GM12878 (cell line): Measurements from ENCODE around the gene SETD1A. TPM values are rescaled to one million over a fixed set of nuclear protein-coding genes. Genes with fewer than 3 reads are reported as not detected.

Experiments used
- ATAC-seq: fragments of 200-7000 bp; cut with Tn5 transposase; 3 replicates; pipeline ENCODE4 v1.9.1; 2020; ENCODE audit warnings: mild to moderate bottlenecking, moderate library complexity
- BruUV-seq: library from RNA; stranded (reverse); fragments of 400-500 nt; replicated peaks from 2 replicates; lab custom pipeline; 2021; lab: Mats Ljungman, UMichigan
- CTCF ChIA-PET: fragments of 300-600 bp; sonication (Branson Sonifier 250); formaldehyde crosslinking; extraction: SDS; loops from one replicate; lab custom pipeline; 2021; ENCODE audit warnings: inconsistent platforms; lab: Yijun Ruan, JAX
- POLR2A ChIA-PET: fragments of 350-600 bp; formaldehyde crosslinking; extraction: SDS; loops from one replicate; lab custom pipeline; 2021; ENCODE audit warnings: inconsistent platforms; lab: Charles Lee
- RAD21 ChIA-PET: fragments of 300-600 bp; sonication (Branson Sonifier 250); formaldehyde crosslinking; loops from one replicate; lab custom pipeline; 2023; ENCODE audit warnings: antibody characterized with exemption; ENCODE audit not compliant: unreplicated experiment; lab: Charles Lee
- SMC1A ChIA-PET: fragments of 300-600 bp; sonication (Branson Sonifier 250); formaldehyde crosslinking; loops from one replicate; lab custom pipeline; 2023; ENCODE audit not compliant: unreplicated experiment, uncharacterized antibody; lab: Charles Lee
- DNase-seq: peaks from one replicate; pipeline ENCODE4 v3.0.0-alpha.2; 2011; ENCODE audit warnings: low read depth, low spot score
- FAIRE-seq: peaks from 3 replicates; lab custom pipeline; 2011; peaks lifted over from hg19 to GRCh38; lab: Jason Lieb, UNC
- H2AFZ ChIP-seq: 2 replicates; pipeline ENCODE4 v1.6.0; 2011; ENCODE audit warnings: low read depth, low read length, control low read depth; ENCODE audit not compliant: control insufficient read depth
- H3K27ac ChIP-seq: 2 replicates; pipeline ENCODE4 v1.5.1; 2011; ENCODE audit warnings: control low read depth; ENCODE audit not compliant: control insufficient read depth, insufficient read depth
- H3K27me3 ChIP-seq, 2 experiments: replicated peaks in 1 of 2; 2 replicates each; pipeline versions ENCODE4 v1.6.0 to v1.6.1; 2011; ENCODE audit warnings: low read length in 1 of 2; ENCODE audit not compliant: control insufficient read depth in 2 of 2, insufficient read depth in 2 of 2
- H3K36me3 ChIP-seq, 2 experiments: 2 replicates each; pipeline ENCODE4 v1.5.1; 2011; ENCODE audit warnings: low read length in 1 of 2; ENCODE audit not compliant: control insufficient read depth in 2 of 2, insufficient read depth in 2 of 2
- H3K4me1 ChIP-seq: 2 replicates; pipeline ENCODE4 v1.6.1; 2011; ENCODE audit warnings: mild to moderate bottlenecking, low read length, moderate library complexity, mixed read lengths; ENCODE audit not compliant: control insufficient read depth, insufficient read depth
- H3K4me2 ChIP-seq: 2 replicates; pipeline ENCODE4 v1.6.0; 2011; ENCODE audit warnings: control low read depth; ENCODE audit not compliant: control insufficient read depth, insufficient read depth
- H3K4me3 ChIP-seq: fragments of 200-600 bp; sonication (generic); 2 replicates; pipeline ENCODE4 v1.5.1; 2016
- H3K79me2 ChIP-seq: 2 replicates; pipeline ENCODE4 v1.6.0; 2011; ENCODE audit warnings: low read length; ENCODE audit not compliant: control insufficient read depth, insufficient read depth
- H3K9ac ChIP-seq: 2 replicates; pipeline ENCODE4 v1.8.0; 2011; ENCODE audit warnings: low read length, control low read depth, mixed read lengths; ENCODE audit not compliant: control insufficient read depth, insufficient read depth
- H3K9me3 ChIP-seq: replicated peaks from 3 replicates; pipeline ENCODE4 v1.5.1; 2011; ENCODE audit warnings: mild to moderate bottlenecking, low read length; ENCODE audit not compliant: control insufficient read depth, insufficient read depth
- H4K20me1 ChIP-seq: 2 replicates; pipeline ENCODE4 v1.6.0; 2011; ENCODE audit not compliant: control insufficient read depth, insufficient read depth
- ATF3 ChIP-seq: IDR thresholded peaks from 2 replicates; pipeline ENCODE4 v1.6.1; 2011; ENCODE audit warnings: low read depth, mild to moderate bottlenecking, low read length, moderate library complexity, borderline replicate concordance; ENCODE audit errors: extremely low read depth
- CBFB ChIP-seq: IDR thresholded peaks from 2 replicates; pipeline ENCODE4 v1.6.1; 2016; ENCODE audit warnings: antibody characterized with exemption, low read depth
- CHD2 ChIP-seq: IDR thresholded peaks from 2 replicates; pipeline ENCODE4 v1.6.1; 2011; ENCODE audit warnings: low read depth, low read length, improper control_type of control experiment, borderline replicate concordance
- CUX1 ChIP-seq: IDR thresholded peaks from 2 replicates; pipeline ENCODE4 v1.6.1; 2012; ENCODE audit warnings: improper control_type of control experiment, low read depth, low read length; ENCODE audit not compliant: insufficient replicate concordance
- ELK1 ChIP-seq: IDR thresholded peaks from 2 replicates; pipeline ENCODE4 v1.6.1; 2012; ENCODE audit warnings: low read depth, low read length, improper control_type of control experiment
- EZH2 ChIP-seq: IDR thresholded peaks from 2 replicates; pipeline ENCODE4 v1.6.1; 2012; ENCODE audit warnings: low read depth, mild to moderate bottlenecking, control low read depth, inconsistent platforms, low read length, borderline replicate concordance; ENCODE audit not compliant: control insufficient read depth
- FOXK2 ChIP-seq: fragments of 450-650 bp; IDR thresholded peaks from 2 replicates; pipeline ENCODE4 v1.6.1; 2017; ENCODE audit warnings: mild to moderate bottlenecking, moderate library complexity
- HDAC6 ChIP-seq: fragments of 200-600 bp; sonication (generic); IDR thresholded peaks from one replicate; pipeline ENCODE4 v1.8.0; 2017; ENCODE audit warnings: antibody characterized with exemption; ENCODE audit not compliant: unreplicated experiment
- IKZF2 ChIP-seq, 2 experiments: fragments of 450-650 bp; IDR thresholded peaks; 2 replicates each; pipeline ENCODE4 v1.6.1; 2017; ENCODE audit warnings: mild to moderate bottlenecking in 2 of 2, moderate library complexity in 2 of 2
- RCOR1 ChIP-seq: conservative IDR thresholded peaks from 2 replicates; pipeline ENCODE4 v1.6.1; 2012; ENCODE audit warnings: low read depth, low read length, improper control_type of control experiment
- SMAD1 ChIP-seq: fragments of 450-650 bp; IDR thresholded peaks from 2 replicates; pipeline ENCODE4 v1.6.1; 2018; ENCODE audit warnings: mild to moderate bottlenecking, low read depth; ENCODE audit not compliant: partially characterized antibody
- SP1 ChIP-seq: IDR thresholded peaks from one replicate; pipeline ENCODE4 v1.6.1; 2011; ENCODE audit warnings: low read depth, low read length
- SPI1 ChIP-seq: IDR thresholded peaks from 2 replicates; pipeline ENCODE4 v1.6.1; 2011; ENCODE audit warnings: low read depth, mild to moderate bottlenecking, low read length, moderate library complexity, borderline replicate concordance; ENCODE audit not compliant: insufficient read depth
- TAF1 ChIP-seq: IDR thresholded peaks from 2 replicates; pipeline ENCODE4 v1.6.1; 2011; ENCODE audit warnings: mild to moderate bottlenecking, low read depth, low read length, borderline replicate concordance
- ZNF24 ChIP-seq: fragments of 450-650 bp; IDR thresholded peaks from 2 replicates; pipeline ENCODE4 v1.6.1; 2017; ENCODE audit warnings: antibody characterized with exemption, mild to moderate bottlenecking
- WGBS: methylation state at CpG from one replicate; pipeline ENCODE4 v1.1.6; 2016; ENCODE audit warnings: low lambda C conversion rate; ENCODE audit not compliant: insufficient replicate concordance, insufficient coverage; ENCODE audit errors: missing lambda C conversion rate; 5-methylcytosine and 5-hydroxymethylcytosine counted together
- in situ Hi-C: fragments of 300-500 bp; cut with MboI; formaldehyde crosslinking; loops from 9 replicates; pipeline ENCODE4 v1.14.3; 2018; ENCODE audit warnings: mixed read lengths
- intact Hi-C: fragments of 100-400 bp; cut with micrococcal nuclease; formaldehyde crosslinking; loops from one replicate; pipeline ENCODE4 v1.14.2; 2022; ENCODE audit not compliant: unreplicated experiment
- polyA plus RNA-seq, 11 experiments: library from polyadenylated mRNA; depleted of rRNA in 4 of 11; unstranded in 6 of 11; stranded (reverse) in 5 of 11; fragments of >200 nt; fragmentation: Nextera tagmentation in 4 of 11; fragmentation: Illumina TruSeq in 1 of 11; extraction: Ambion mirVana in 4 of 11; extraction: Trizol in 1 of 11; gene quantifications; 1 replicate in 1 of 11; 2 replicates in 10 of 11; pipeline versions ENCODE4 v1.2.1 to v1.2.3, GENCODE V29; 2011 to 2016; ENCODE audit warnings: inconsistent platforms in 2 of 11, missing spikeins in 2 of 11, low read depth in 1 of 11
- total RNA-seq, 4 experiments: library from RNA; depleted of rRNA in 3 of 4; stranded (reverse); fragments of >200 nt in 3 of 4; fragmentation: Illumina TruSeq in 1 of 4; extraction: Trizol in 1 of 4; gene quantifications; 2 replicates each; pipeline versions ENCODE4 v1.2.1 to v1.2.3, GENCODE V29; 2013 to 2021

Gene SETD1A
- total and polyA plus RNA-seq, 10 of the 15 experiments (the other 5 are each of a cell fraction or from before 2014, with no cell fraction given) = 0.02 to 25.9 (median 4.9) TPM

- Histone ChIP-seq H3K9ac (peak overlapping the region; percentile 82), H3K79me2 (peaks cover 19% of the 10 kb centered on the region), H2AFZ (no peak overlapping the region; the same call in 1 of the 2 replicates), H3K27ac (peak overlapping the region; percentile 82), H4K20me1 (no peaks in the 10 kb centered on the region), H3K9me3 (no peaks in the 10 kb centered on the region), H3K4me2 (peak overlapping the region; percentile 77), H3K4me1 (peaks cover 13% of the 10 kb centered on the region), H3K27me3 (no peaks in the 10 kb centered on the region), H3K4me3 (peak overlapping the region; percentile 99), H3K36me3 (0 out of 4 replicates have a peak, but pooled peaks cover 1 to 8% of the 10 kb centered on the region in 2 experiments)
- ChIA-PET SMC1A (interaction anchor here (0.5 to 1.7 kb wide), 3 partner anchors 8 to 919 kb away, joined by 3 to 5 read pairs (median 3); no protein-coding TSS in a partner anchor), RAD21 (interaction anchor here (0.7 to 1.1 kb wide), 4 partner anchors 75 to 256 kb away, joined by 3 to 4 read pairs (median 3); no protein-coding TSS in a partner anchor), POLR2A (interaction anchor here (0.6 to 1.2 kb wide), 7 partner anchors 8 to 1176 kb away, joined by 3 to 7 read pairs (median 3); partner anchors contain the start of gene ZNF267), CTCF (interaction anchor here (0.6 to 2.0 kb wide), 12 partner anchors 9 to 919 kb away, joined by 3 to 14 read pairs (median 3); partner anchors contain the start of genes BCL7C, ZNF646 and ZNF668)
- in situ Hi-C loops (loop anchor here (10.0 kb wide), 2 partner anchors 765 to 925 kb away; partner anchors contain the start of gene ZNF267), intact Hi-C loops (loop anchor here (10.0 kb wide), 2 partner anchors 145 to 925 kb away; partner anchors contain the start of genes VKORC1 and ZNF267)
- ATAC-seq = peak; percentile 76
- TSS peak; percentile 62 for BruUV-seq
- DNase-seq = peak; percentile 71
- peak; percentile 73 for FAIRE-seq
- WGBS = 4% methylated on average over 21 of the region's 21 CpGs
- TF ChIP-seq CHD2 (0 out of 2 replicates have a peak, but pooled peaks have one; percentile 58), SMAD1 (peak; percentile 51), CUX1 (no peak), IKZF2 (IDR thresholded peaks at IDR 0.05) (peak; percentile 42 to 62; a peak in 2 of 4 replicates), SP1 (no peak), CBFB (no peak; the same call in 1 of the 2 replicates), TAF1 (0 out of 2 replicates have a peak, but pooled peaks have one; percentile 11), RCOR1 (no peak), ATF3 (no peak), SPI1 (no peak; the same call in 1 of the 2 replicates), HDAC6 (no peak), ELK1 (no peak), FOXK2 (0 out of 2 replicates have a peak, but pooled peaks have one; percentile 27), EZH2 (no peak), ZNF24 (no peak)
Measured at GRCh38 chr16:30949650-30950515, 7.7 kb upstream of the SETD1A start.
